HTERT RPE-1 (cell line): ENCODE measurements around the gene CECR2.
"Not testable (repeated sequence)": the region's sequence is repeated elsewhere in the genome, so short reads cannot be mapped to it uniquely, and the experiment has no call there.

Source experiments
- in situ Hi-C: fragments of 300-500 bp; cut with MboI; formaldehyde crosslinking; loops from 4 replicates; pipeline ENCODE4 v1.14.3; 2020; ENCODE audit warnings: low sequenced_read_pairs

The CECR2 gene

GRCh38 chr22:17493419-17493981, 124.2 kb downstream of the CECR2 start:
- in situ Hi-C loops: no loop called here

GRCh38 chr22:17496841-17497240, 127.6 kb downstream of the CECR2 start:
- in situ Hi-C loops: no loop called here

- in situ Hi-C loops: no loop called here
Measured at GRCh38 chr22:17501679-17502285, 132.5 kb downstream of the CECR2 start.

- in situ Hi-C loops: no loop called here
Measured at GRCh38 chr22:17508110-17508509, 138.8 kb downstream of the CECR2 start.

DNA sequence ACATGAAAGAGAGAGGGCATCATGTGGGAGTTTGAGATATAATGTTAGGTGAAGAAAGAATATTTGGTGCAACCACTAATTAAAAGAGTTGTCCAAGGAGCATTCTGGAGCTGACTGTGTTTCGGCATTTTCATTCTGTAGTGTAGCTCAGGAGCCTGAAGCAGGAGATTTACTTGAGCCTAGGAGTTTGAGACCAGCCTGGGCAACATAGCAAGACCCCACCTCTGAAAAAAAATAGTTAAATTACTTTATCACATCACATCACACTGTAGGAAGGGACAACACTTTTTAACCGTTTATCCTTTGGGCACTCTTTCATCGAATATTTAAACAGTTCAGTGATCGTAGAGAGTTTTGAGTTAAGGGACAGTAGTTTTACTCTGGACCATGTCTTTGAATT, 143.7 kb downstream of the CECR2 start:
- in situ Hi-C loops: no loop called here

GRCh38 chr22:17513612-17514011, 144.4 kb downstream of the CECR2 start:
- in situ Hi-C loops: no loop called here

GRCh38 chr22:17514084-17514483, 144.8 kb downstream of the CECR2 start:
- in situ Hi-C loops: no loop called here

DNA sequence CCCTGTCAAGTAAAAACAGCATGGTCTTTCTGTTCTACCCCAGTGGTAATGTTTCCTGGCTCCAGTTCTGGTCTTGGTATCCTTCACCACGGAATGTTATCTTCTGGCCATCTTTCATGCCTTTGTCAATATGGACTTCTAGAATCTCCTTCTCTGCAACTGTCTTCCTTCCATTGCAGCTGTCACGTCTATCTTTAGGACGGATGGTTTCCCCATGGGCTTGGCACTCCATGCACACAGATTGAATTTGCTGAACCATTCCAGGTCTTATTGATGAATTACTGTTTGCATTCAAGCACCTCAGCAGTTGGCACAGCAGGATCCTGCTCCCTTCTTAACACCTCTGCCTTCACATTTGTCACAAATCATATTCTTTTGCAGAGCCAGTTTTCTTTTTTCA, 149.1 kb downstream of the CECR2 start:
- in situ Hi-C loops: no loop called here

DNA sequence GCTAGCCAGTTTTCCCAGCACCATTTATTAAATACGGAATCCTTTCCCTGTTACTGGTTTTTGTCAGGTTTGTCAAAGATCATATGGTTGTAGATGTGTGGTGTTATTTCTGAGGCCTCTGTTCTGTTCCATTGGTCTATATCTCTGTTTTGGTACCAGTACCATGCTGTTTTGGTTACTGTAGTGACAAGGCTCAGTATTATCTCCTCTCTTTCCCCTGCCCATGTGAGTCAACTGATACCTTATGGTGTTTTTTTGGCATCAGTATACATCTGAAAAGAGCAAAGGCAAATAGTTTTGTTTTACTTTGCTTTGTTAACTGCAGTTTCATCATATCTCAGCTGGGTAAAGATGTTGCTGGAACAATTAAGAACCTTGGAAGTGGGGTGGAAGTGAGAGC, 152.7 kb downstream of the CECR2 start:
- in situ Hi-C loops: not testable (repeated sequence)

DNA sequence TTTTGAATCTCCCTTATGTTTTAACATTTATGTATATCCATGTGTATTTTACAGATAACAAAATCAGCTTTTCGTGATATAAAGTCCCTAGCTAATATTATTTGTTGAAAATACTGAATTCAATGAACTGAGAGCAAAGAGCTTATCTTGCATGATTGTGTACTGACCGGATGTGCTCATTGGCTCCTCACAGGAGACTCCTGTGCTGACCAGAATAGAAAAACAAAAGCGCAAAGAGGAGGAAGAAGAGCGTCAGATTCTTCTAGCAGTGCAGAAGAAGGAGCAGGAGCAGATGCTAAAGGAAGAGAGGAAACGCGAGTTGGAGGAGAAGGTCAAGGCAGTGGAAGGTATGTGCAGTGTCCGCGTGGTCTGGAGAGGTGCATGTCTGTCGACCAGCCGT, 154.7 kb downstream of the CECR2 start:
- in situ Hi-C loops: no loop called here

DNA sequence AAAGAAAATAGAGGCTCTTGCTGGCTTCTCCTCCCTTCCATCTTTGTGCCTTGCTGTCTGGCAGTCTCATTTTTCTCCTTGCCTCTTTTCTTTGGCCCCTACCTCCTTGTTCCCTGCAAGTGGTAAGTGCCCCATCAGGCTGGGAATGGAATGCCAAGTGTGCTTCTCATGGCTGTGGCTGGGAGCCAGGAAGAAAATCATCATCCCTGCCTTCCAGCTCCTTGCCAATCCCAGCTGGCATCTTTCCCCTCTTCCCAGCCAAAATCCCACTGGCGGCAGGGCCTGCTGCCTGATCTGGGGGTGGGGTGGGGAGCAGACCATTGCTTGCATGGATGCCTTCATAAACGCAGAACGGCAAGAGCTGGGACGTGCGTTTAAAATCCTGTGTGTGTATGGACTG, 167.0 kb downstream of the CECR2 start:
- in situ Hi-C loops: no loop called here

DNA sequence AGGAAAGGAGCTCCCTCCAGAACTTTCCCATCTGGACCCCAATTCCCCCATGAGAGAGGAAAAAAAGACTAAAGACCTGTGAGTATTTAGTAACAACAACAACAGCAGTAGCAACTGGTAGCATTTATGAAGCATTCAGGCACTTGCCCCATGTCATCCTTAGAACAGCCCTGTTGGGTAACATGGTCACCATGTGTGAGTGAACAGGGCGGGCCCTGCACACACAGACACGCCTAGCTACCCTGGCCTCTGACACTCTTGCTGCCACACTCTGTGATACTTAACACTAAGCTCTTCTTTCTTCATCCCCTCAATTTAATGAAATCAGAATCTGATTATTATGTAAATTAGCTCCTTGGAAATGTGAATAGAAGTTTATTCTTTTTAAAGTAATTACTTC, 167.9 kb downstream of the CECR2 start:
- in situ Hi-C loops: no loop called here

GRCh38 chr22:17540481-17540880, 171.2 kb downstream of the CECR2 start:
- in situ Hi-C loops: no loop called here

DNA sequence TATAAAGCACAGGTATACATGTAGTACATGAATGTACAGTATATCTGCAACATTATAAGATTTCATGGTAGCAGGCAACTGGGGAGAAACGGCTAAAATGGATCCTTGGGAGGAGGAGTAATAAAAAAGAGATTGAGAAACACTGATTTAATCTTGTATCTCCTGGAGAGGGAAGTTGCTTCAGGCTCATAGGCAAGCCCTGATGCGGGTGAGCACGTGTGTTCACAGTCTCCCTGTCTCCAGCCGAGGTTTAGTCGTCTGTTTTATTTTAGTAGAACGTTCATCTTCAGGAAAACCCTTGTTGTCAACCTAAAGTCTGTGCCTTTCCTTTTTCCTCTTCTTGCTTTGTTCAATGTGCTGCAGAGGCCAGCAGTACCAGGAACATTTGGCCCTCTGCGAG, 172.2 kb downstream of the CECR2 start:
- in situ Hi-C loops: no loop called here

- in situ Hi-C loops: no loop called here
Measured at GRCh38 chr22:17542452-17542851, 173.2 kb downstream of the CECR2 start.

DNA sequence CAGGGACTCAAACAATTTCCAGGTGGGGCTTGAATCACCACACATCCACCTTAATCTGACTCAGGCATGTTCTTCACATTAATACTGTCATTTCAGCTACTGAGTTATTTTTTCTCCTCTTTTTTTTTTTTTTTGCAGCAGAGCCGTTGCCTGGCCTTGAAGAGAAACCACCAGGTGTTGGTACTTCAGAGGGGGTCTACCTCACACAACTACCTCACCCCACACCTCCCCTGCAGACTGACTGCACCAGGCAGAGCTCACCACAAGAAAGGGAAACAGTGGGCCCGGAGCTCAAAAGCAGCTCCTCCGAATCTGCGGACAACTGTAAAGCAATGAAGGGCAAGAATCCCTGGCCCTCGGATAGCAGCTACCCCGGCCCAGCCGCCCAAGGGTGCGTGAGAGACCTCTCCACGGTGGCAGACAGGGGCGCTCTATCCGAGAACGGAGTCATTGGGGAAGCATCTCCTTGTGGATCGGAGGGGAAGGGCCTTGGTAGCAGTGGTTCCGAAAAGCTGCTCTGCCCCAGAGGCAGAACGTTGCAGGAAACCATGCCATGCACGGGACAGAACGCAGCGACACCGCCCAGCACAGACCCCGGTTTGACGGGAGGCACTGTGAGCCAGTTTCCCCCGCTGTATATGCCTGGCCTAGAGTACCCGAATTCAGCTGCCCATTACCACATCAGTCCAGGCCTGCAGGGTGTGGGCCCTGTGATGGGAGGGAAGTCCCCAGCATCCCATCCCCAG, 178.9 kb downstream of the CECR2 start:
- in situ Hi-C loops: no loop called here

- in situ Hi-C loops: no loop called here
Measured at GRCh38 chr22:17548756-17549035, 179.4 kb downstream of the CECR2 start.

DNA sequence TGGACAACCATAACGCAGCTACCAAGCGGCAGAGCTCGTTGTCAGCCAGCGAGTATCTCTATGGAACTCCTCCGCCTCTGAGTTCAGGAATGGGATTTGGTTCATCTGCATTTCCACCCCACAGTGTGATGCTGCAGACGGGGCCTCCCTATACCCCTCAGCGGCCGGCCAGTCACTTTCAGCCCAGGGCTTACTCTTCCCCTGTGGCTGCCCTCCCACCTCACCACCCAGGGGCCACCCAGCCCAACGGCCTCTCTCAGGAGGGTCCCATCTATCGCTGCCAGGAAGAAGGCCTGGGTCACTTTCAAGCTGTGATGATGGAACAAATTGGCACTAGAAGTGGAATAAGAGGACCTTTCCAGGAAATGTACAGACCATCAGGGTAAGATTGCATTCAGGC, 179.9 kb downstream of the CECR2 start:
- in situ Hi-C loops: no loop called here

DNA sequence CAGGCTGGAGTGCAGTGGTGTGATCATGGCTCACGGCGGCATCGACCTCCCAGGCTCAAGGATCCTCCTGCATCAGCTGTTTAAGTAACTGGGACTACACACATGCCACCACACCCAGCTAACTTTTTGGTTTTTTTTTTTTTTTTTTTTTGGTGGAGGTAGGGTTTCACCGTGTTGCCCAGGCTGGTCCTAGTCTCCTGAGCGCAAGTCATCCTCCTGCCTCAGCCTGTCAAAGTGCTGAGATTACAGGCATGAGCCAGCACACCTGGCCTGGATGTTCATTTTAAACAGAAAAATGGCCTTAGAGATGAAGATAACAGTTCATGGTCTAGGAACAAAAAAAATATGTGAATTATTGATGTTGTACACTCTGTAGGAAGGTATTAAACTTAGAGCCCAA, 180.4 kb downstream of the CECR2 start:
- in situ Hi-C loops: no loop called here

DNA sequence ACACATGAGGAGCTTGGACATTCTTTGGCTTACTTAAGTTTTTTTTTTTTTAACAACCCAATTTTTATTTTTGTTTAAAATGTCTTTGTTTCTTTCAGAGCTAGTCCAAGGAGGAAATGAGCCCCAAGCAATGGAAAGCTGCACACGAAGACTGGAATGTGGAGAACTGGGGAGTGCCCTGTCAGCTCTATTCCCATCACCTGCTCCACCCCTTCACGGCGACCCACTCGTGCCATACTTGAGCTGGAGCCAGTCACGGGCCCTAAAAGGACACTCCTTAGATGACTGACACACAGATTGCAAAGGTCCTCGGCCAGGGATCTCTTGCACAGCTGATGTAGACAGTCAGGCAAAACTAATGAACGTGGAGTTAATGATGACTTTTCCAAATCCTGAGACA, 183.5 kb downstream of the CECR2 start:
- in situ Hi-C loops: no loop called here

GRCh38 chr22:17554814-17555213, 185.6 kb downstream of the CECR2 start:
- in situ Hi-C loops: no loop called here

DNA sequence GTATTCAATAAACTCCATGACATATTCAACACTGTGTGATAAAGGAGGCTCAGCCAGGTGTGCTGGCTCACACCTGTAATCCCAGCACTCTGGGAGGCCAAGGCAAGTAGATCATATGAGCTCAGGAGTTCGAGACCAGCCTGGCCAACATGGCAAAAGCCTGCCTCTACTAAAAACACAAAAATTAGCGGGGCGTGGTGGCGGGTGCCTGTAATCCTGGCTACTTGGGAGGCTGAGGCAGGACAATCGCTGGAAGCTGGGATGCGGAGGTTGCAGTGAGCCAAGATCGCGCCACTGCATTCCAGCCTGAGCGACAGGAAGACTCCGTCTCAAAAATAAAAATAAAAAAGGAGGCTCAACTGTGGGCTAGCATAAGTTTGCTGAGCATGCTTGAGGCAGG, 189.9 kb downstream of the CECR2 start:
- in situ Hi-C loops: no loop called here
